ENCODE measurements around the gene PDCD1. TPM values are rescaled to one million over a fixed set of nuclear protein-coding genes. Genes with fewer than 3 reads are reported as not detected.
A peak's percentile ranks its signal among the peaks of the same experiment; 100 is the strongest.

PDCD1 gene
- total RNA-seq, 4 donors from 2014 or later, result not detected

DNA sequence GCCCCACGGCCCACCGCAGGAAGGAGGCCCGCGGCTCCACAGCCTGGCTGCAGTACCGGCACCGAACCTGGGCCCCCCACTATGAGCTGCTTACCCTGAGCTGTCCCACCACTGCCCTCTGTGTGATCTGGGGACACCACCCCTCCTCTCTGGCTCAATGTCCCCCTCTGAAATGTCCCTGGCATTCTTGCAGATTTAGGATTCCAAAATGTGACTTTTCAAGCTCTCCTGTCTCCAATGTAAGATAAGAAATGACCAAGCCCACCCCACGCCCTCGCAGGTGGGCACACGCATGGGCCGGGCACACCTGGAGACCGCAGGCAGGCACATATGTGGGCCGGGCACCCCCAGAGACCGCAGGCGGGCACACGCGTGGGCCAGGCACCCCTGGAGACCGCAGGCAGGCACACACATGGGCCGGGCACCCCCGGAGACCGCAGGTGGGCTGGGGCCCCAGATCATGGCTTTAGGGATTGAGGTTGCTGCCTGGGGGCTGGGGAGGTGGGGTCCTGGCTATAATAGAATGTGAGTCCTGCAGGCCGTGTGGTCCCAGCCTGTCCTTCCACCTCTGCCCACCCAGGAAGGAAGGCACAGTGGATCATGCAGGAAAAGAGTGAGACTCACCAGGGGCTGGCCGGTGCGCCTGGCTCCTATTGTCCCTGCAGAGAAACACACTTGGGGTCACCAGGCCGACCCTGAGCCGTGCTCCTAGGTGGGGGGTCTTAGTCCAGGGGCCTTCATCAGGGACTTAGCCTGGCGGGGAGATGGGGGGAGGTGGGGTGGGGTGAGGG is 7.2 kb downstream of the PDCD1 start:
- Histone ChIP-seq H3K4me1 (peaks cover under 1% of the 10 kb centered on the region), H3K27ac (no peak overlapping the region), H3K9me3 (no peaks in the 10 kb centered on the region), H3K4me3 (no peak overlapping the region), H3K36me3 (no peaks in the 10 kb centered on the region), H3K27me3 (no peaks in the 10 kb centered on the region)
- no peak for TF ChIP-seq POLR2AphosphoS5 (IDR thresholded peaks at IDR 0.05)
- TF ChIP-seq, protein P1, sequence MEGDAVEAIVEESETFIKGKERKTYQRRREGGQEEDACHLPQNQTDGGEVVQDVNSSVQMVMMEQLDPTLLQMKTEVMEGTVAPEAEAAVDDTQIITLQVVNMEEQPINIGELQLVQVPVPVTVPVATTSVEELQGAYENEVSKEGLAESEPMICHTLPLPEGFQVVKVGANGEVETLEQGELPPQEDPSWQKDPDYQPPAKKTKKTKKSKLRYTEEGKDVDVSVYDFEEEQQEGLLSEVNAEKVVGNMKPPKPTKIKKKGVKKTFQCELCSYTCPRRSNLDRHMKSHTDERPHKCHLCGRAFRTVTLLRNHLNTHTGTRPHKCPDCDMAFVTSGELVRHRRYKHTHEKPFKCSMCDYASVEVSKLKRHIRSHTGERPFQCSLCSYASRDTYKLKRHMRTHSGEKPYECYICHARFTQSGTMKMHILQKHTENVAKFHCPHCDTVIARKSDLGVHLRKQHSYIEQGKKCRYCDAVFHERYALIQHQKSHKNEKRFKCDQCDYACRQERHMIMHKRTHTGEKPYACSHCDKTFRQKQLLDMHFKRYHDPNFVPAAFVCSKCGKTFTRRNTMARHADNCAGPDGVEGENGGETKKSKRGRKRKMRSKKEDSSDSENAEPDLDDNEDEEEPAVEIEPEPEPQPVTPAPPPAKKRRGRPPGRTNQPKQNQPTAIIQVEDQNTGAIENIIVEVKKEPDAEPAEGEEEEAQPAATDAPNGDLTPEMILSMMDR (IDR thresholded peaks at IDR 0.05), result no peak
- TF ChIP-seq POLR2A (IDR thresholded peaks at IDR 0.05), result no peak
- no peak for TF ChIP-seq EP300 (IDR thresholded peaks at IDR 0.05)
- WGBS, result 100% methylated on average over 6 of the region's 26 CpGs
- DNase-seq (ENCODE audit: low spot score in 2 of 2), result peak in 1 of 2 donors; percentile 61

DNA sequence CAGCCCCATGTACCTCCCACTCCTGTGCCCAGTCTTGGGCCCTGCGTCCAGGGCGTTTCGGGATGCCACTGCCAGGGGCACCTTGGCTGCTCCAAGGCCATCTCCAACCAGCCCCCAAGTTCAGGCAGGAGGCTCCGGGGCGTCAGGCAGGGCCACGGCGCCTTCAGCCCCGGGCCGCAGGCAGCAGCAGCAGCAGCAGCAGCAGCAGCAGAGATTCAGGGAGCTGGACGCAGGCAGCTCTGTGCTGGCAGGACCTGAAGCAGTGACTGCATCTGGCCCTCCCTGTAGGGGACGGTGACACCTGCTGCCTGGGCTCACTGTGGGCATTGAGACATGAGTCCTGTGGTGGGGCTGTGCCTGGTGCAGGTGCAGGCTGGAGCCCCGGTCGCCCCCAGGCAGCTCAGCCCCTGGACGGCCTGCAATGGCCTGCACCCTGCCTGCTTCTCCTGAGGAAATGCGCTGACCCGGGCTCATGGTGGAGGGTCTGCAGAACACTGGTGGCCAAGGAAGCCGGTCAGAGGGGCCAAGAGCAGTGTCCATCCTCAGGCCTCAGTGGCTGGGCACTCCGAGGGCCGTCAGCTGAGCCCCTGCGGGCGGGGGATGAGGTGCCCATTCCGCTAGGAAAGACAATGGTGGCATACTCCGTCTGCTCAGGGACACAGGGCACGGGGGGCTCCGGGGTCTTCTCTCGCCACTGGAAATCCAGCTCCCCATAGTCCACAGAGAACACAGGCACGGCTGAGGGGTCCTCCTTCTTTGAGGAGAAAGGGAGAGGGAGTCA is 8.0 kb downstream of the PDCD1 start:
- WGBS, result 91% methylated on average over 16 of the region's 27 CpGs
- TF ChIP-seq POLR2AphosphoS5 (IDR thresholded peaks at IDR 0.05), result no peak
- TF ChIP-seq, protein P1 (IDR thresholded peaks at IDR 0.05), result no peak
- TF ChIP-seq EP300 (IDR thresholded peaks at IDR 0.05), result no peak
- no peak for TF ChIP-seq POLR2A (IDR thresholded peaks at IDR 0.05)
- peaks cover 7% of the 10 kb centered on the region for H3K4me1 ChIP-seq
- H3K27ac ChIP-seq, result no peak overlapping the region
- no peaks in the 10 kb centered on the region for H3K9me3 ChIP-seq
- no peak overlapping the region for H3K4me3 ChIP-seq
- H3K36me3 ChIP-seq, result no peaks in the 10 kb centered on the region
- no peaks in the 10 kb centered on the region for H3K27me3 ChIP-seq
- DNase-seq (ENCODE audit: low spot score in 2 of 2), result peak in 1 of 2 donors; percentile 74

DNA sequence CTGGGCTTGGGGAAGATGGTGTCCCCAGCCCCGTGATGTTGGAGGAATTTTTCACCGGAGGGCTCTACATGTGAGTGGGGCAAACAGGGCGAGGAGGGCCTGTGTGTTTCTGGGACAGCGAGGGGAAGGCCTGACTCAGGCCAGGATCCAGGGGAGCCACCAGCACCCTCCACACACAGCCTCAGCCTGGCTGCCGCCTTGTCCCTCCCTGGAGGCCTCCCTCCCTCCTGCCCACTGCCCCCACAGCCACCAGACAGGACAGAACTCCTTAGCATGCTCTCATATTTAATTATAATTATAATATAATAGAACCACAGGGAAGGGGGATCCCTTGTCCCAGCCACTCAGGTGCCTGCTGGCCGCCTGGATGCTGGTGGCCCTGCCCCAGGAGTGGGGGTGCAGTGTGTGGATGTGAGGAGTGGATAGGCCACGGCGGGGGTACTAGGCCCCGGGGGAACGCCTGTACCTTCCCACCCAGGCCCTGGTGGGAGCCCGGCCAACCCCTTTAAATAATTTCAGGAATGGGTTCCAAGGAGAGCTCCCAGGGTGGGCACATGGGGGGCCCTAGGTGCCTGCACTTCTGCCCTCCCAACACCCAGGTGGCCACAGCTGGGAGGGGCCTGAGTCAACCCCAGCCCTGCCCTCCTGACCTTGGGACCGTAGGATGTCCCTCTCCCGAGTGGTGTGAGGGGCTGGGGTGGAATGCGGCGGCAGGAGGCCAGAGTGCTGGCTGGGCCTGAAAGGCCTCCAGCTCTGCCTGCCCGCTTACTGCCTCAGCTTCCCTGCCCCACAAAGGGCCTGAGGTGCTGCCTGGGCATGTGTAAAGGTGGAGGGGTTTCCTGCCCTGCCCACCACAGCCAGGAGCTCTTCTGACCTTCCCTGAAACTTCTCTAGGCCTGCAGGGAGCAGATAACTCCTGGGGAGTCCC is 8.8 kb downstream of the PDCD1 start:
- WGBS, result 81% methylated on average over 10 of the region's 16 CpGs
- H3K9me3 ChIP-seq, result no peaks in the 10 kb centered on the region
- H3K4me3 ChIP-seq, result no peak overlapping the region
- TF ChIP-seq EP300 (IDR thresholded peaks at IDR 0.05) (no peak), POLR2A (IDR thresholded peaks at IDR 0.05) (no peak), POLR2AphosphoS5 (IDR thresholded peaks at IDR 0.05) (no peak)
- TF ChIP-seq, protein P1 (IDR thresholded peaks at IDR 0.05), result no peak
- H3K4me1 ChIP-seq, result peaks cover 14% of the 10 kb centered on the region
- H3K27me3 ChIP-seq, result peaks cover 1% of the 10 kb centered on the region
- H3K27ac ChIP-seq, result no peak overlapping the region
- DNase-seq (ENCODE audit: low spot score in 2 of 2), result peak in 1 of 2 donors; percentile 74
- H3K36me3 ChIP-seq, result no peaks in the 10 kb centered on the region

DNA sequence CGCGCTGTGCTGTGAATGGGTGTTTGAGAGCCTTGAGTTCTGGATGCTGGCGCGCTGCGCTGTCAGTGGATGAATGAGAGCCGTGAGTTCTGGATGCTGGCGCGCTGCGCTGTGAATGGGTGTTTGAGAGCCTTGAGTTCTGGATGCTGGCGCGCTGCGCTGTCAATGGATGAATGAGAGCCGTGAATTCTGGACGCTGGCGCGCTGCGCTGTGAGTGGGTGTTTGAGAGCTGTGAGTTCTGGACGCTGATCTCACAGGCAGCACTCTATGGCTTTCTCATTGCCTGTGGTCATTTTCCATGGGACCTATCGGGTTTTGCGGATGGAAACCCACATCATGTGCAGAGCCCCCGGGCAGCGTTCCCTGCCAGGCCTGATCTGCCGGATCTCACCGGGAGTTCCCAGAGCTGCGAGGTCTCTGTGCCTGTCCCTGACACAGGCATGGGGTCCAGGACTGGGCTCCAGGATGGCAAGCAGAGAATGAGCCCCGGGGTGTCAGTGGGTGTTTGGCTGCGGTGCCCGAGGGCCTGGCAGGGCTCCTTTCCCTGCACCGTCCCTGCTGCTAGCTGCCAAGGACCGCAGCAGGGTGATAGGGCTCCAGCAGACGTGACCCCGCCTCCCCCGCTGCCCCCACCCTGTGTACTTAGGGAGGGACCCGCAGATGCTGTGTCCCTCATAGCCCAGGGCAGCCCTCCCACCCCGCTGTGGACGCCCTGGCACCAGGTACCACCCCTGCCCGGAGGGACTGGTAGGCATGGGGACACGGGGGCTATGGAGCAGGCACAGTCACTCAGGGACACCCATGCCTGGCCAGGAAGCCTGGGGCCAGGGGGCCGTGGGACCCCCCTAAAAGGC is 9.7 kb downstream of the PDCD1 start:
- no peaks in the 10 kb centered on the region for H3K9me3 ChIP-seq
- peaks cover 23% of the 10 kb centered on the region for H3K4me1 ChIP-seq
- WGBS, result 88% methylated on average over 15 of the region's 39 CpGs
- peaks cover 5% of the 10 kb centered on the region for H3K27me3 ChIP-seq
- TF ChIP-seq EP300 (IDR thresholded peaks at IDR 0.05) (no peak), POLR2AphosphoS5 (IDR thresholded peaks at IDR 0.05) (no peak), POLR2A (IDR thresholded peaks at IDR 0.05) (no peak)
- TF ChIP-seq, protein P1 (IDR thresholded peaks at IDR 0.05), result no peak
- H3K36me3 ChIP-seq, result no peaks in the 10 kb centered on the region
- H3K4me3 ChIP-seq, result no peak overlapping the region
- no peak overlapping the region for H3K27ac ChIP-seq
- peak in 1 of 2 donors; percentile 79 for DNase-seq (ENCODE audit: low spot score in 2 of 2)

Measured in suprapubic skin (tissue), 4 donors.